Esophagus muscularis mucosa (tissue), 4 donors: ENCODE results near the gene GAS2L1. TPM values are rescaled to one million over a fixed set of nuclear protein-coding genes. Genes with fewer than 3 reads are reported as not detected.

Source experiments
- DNase-seq: peaks from one replicate; pipeline ENCODE4 v3.0.0-alpha.2; 2017; ENCODE audit errors: extremely low spot score
- H3K27ac ChIP-seq, 4 donors: fragments of 200-600 bp; sonication (generic); replicated peaks in 1 of 4; 1 replicate in 3 of 4; 2 replicates in 1 of 4; pipeline ENCODE4 v1.5.1; 2016 to 2019; ENCODE audit warnings: mild to moderate bottlenecking in 1 of 4
- H3K27me3 ChIP-seq, 4 donors: fragments of 200-600 bp; sonication (generic); one replicate each; pipeline versions ENCODE4 v1.5.1 to v1.6.0; 2016 to 2019
- H3K36me3 ChIP-seq, 4 donors: fragments of 200-600 bp; sonication (generic); one replicate each; pipeline ENCODE4 v1.5.1; 2016 to 2019
- H3K4me1 ChIP-seq, 4 donors: fragments of 200-600 bp; sonication (generic); one replicate each; pipeline ENCODE4 v1.5.1; 2016 to 2019
- H3K4me3 ChIP-seq, 4 donors: fragments of 200-600 bp; sonication (generic); 1 replicate in 2 of 4; 2 replicates in 2 of 4; pipeline ENCODE4 v1.5.1; 2016 to 2019; ENCODE audit warnings: mild to moderate bottlenecking in 4 of 4, moderate library complexity in 1 of 4
- H3K9me3 ChIP-seq, 4 donors: fragments of 200-600 bp; sonication (generic); 1 replicate in 3 of 4; 2 replicates in 1 of 4; pipeline ENCODE4 v1.5.1; 2016 to 2019
- EP300 ChIP-seq: sonication (generic); formaldehyde crosslinking; IDR thresholded peaks from one replicate; pipeline ENCODE4 v1.6.1; 2017; ENCODE audit warnings: antibody characterized with exemption
- POLR2A ChIP-seq: fragments of 450-650 bp; IDR thresholded peaks from one replicate; pipeline ENCODE4 v1.6.1; 2017; ENCODE audit warnings: antibody characterized with exemption, moderate library complexity, mild to moderate bottlenecking, low read depth
- POLR2AphosphoS5 ChIP-seq, 2 donors: sonication (generic); formaldehyde crosslinking; IDR thresholded peaks; one replicate each; pipeline ENCODE4 v1.6.1; 2017; ENCODE audit warnings: antibody characterized with exemption in 2 of 2
- WGBS: methylation state at CpG from one replicate; pipeline ENCODE4 v1.1.5; 2018; 5-methylcytosine and 5-hydroxymethylcytosine counted together
- intact Hi-C: fragments of 100-400 bp; cut with DNase I; formaldehyde crosslinking; loops from one replicate; pipeline ENCODE4 v1.15.1; 2023
- total RNA-seq, 4 donors: library from RNA; depleted of rRNA; stranded (reverse); fragments of >200 nt; gene quantifications; one replicate each; pipeline versions ENCODE4 v1.1.0 to v1.2.1, GENCODE V29; 2016
- TF ChIP-seq, protein P1 (sequence below), 3 experiments: fragments of 200-600 bp in 2 of 3; fragments of 450-650 bp in 1 of 3; sonication (generic) in 2 of 3; IDR thresholded peaks; one replicate each; pipeline ENCODE4 v1.5.1; 2017 to 2019; ENCODE audit warnings: antibody characterized with exemption in 3 of 3, mild to moderate bottlenecking in 2 of 3, moderate library complexity in 1 of 3

The GAS2L1 gene
- total RNA-seq, 4 donors from 2014 or later: 25.8 to 63.9 (median 38.8) TPM

DNA sequence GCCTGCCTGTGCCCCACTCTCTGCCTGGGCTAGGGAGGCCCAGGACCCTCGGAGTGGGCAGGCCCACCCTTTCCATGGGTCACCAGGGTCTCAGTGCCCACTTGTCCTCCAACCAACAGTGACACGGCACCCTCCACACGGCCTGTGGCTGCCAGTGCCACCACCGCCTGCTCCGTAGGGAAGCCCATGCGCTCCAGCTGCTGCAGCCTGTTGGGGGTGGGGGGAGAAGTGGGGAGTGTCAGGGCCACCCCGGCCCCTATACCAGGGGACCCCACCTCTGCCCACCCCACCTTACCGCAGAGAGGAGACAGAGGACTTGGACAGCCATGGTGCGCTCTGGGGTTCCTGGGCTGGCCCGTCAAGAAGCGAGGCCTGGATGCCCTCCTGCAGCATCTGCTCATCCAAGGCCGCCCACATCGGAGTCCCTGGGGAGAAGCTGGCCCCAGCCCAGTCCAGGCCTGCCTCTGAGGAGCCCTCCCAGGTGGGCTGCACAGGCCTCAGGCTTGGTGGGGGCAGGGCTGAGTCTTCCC lies 46.4 kb upstream of the GAS2L1 start:
- intact Hi-C loops: no loop called here
- Histone ChIP-seq H3K9me3 (no peaks in the 10 kb centered on the region), H3K36me3 (peaks cover 7 to 46% (median 40%) of the 10 kb centered on the region in 4 donors), H3K4me1 (no peaks in the 10 kb centered on the region), H3K4me3 (no peak overlapping the region), H3K27ac (no peak overlapping the region), H3K27me3 (no peaks in the 10 kb centered on the region)
- whole genome bisulfite sequencing: 88% methylated on average over 4 of the region's 13 CpGs
- DNase-seq: no peak
- TF ChIP-seq POLR2A (no peak), POLR2AphosphoS5 (IDR thresholded peaks at IDR 0.05) (no peak), EP300 (no peak)
- TF ChIP-seq, protein P1, sequence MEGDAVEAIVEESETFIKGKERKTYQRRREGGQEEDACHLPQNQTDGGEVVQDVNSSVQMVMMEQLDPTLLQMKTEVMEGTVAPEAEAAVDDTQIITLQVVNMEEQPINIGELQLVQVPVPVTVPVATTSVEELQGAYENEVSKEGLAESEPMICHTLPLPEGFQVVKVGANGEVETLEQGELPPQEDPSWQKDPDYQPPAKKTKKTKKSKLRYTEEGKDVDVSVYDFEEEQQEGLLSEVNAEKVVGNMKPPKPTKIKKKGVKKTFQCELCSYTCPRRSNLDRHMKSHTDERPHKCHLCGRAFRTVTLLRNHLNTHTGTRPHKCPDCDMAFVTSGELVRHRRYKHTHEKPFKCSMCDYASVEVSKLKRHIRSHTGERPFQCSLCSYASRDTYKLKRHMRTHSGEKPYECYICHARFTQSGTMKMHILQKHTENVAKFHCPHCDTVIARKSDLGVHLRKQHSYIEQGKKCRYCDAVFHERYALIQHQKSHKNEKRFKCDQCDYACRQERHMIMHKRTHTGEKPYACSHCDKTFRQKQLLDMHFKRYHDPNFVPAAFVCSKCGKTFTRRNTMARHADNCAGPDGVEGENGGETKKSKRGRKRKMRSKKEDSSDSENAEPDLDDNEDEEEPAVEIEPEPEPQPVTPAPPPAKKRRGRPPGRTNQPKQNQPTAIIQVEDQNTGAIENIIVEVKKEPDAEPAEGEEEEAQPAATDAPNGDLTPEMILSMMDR (IDR thresholded peaks at IDR 0.05): no peak

DNA sequence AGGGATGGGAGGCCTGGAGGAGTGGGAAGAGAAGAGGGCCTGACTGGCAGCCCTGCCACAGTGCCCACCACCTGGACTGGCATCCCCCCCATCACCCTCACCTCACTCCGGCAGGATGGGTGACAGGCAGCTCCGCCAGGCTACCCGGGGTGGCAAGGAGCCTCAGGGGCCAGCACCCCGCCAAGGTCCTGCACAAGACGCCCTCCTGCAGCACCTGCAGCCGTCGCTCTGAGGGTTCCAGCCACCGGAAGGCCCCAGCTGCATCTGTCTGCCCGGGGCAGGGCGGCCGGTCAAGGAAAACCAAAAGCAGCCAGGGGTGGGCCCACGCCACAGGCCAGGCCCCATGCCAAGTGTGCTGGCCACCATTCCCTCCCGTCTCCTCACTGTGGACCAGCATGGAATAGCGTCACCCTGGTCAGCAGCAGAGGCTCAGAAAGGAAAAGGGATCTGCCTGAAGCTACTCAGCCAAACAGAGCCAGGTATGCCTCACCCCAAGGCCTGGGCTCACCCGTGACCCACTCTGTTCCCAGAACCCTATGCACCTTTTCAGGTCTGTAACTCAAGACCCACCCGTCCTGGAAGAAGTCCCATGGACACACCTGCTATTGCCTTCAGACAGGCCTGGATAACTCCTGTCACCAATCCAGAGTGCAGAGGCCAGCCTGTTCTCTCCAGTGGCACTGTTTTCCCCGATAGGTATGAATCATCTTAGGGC lies 45.7 kb upstream of the GAS2L1 start:
- Histone ChIP-seq H3K27ac (no peak overlapping the region), H3K4me3 (no peak overlapping the region), H3K9me3 (no peaks in the 10 kb centered on the region), H3K27me3 (no peaks in the 10 kb centered on the region), H3K36me3 (peaks cover 14 to 53% (median 46%) of the 10 kb centered on the region in 4 donors), H3K4me1 (peaks cover 0 to 2% (median 1%) of the 10 kb centered on the region in 4 donors)
- intact Hi-C loops: no loop called here
- DNase-seq: no peak
- WGBS: 85% methylated on average over 7 of the region's 17 CpGs
- TF ChIP-seq, protein P1 (IDR thresholded peaks at IDR 0.05): no peak
- TF ChIP-seq EP300: no peak

DNA sequence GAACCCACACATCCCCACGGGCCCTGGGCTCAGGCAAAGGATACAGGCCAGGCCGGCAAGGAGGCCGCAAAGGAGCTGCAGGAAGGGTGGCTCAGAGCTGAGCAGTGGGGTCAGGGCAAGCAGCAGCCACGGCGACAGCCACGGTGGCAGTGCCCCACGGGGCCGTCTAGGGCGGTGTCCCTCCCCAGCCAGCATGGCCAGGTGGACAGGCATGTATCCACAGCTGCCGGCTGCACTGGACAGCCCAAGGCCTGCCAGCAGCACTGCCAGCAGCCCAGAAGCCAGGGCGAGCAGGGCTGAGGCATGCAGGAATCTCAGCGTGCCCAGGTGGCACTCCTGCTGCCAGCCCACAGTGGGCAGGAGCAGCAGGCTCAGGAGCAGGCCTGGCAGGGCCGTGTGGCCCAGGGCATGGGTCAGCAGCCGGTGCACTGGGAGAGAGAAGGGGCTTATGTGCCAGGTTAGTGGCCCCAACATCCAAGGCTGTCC lies 42.6 kb upstream of the GAS2L1 start:
- intact Hi-C loops: no loop called here
- Histone ChIP-seq H3K27me3 (no peaks in the 10 kb centered on the region), H3K4me3 (no peak overlapping the region), H3K9me3 (no peaks in the 10 kb centered on the region), H3K4me1 (peaks cover 12 to 20% (median 17%) of the 10 kb centered on the region in 4 donors), H3K27ac (no peak overlapping the region), H3K36me3 (peaks cover 14 to 50% (median 47%) of the 10 kb centered on the region in 4 donors)
- no peak for DNase-seq
- 73% methylated on average over 9 of the region's 14 CpGs for WGBS
- TF ChIP-seq EP300 (no peak), POLR2AphosphoS5 (IDR thresholded peaks at IDR 0.05) (no peak), POLR2A (no peak)
- TF ChIP-seq, protein P1 (IDR thresholded peaks at IDR 0.05): no peak

DNA sequence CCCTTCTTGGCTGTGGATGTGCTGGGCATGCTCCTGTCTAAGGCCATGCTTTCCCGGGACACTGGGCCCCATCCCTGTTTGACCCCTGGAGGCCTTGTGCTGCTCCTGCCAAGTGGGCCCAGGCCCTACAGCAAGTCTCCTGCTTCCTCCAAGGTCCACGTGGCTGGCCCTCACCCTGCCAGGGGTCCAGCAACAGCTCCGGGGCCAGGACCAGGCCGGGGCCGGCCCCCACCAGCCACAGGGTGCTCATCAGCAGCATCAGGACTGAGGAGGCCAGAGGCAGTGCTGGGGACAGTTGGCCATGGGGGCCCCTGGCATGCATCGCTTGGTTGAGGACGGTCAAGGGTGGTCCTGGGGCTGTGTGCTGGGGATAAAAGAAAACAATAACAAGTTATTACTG lies 41.1 kb upstream of the GAS2L1 start:
- Histone ChIP-seq H3K27me3 (no peaks in the 10 kb centered on the region), H3K27ac (no peak overlapping the region), H3K9me3 (no peaks in the 10 kb centered on the region), H3K4me1 (peaks cover 20 to 34% (median 30%) of the 10 kb centered on the region in 4 donors), H3K36me3 (peaks cover 13 to 36% (median 33%) of the 10 kb centered on the region in 4 donors), H3K4me3 (no peak overlapping the region)
- no peak for TF ChIP-seq EP300
- TF ChIP-seq POLR2AphosphoS5 (IDR thresholded peaks at IDR 0.05): no peak
- TF ChIP-seq POLR2A: no peak
- TF ChIP-seq, protein P1 (IDR thresholded peaks at IDR 0.05): no peak
- WGBS: 92% methylated on average over 5 of the region's 7 CpGs
- intact Hi-C loops: no loop called here
- DNase-seq: no peak
